GM12874 (cell line): ENCODE results near the gene ATOH1.

ENCODE experiments used
- TF ChIP-seq, protein P1 (sequence below): IDR thresholded peaks from 2 replicates; pipeline ENCODE4 v1.5.1; 2011; ENCODE audit warnings: low read depth, mild to moderate bottlenecking, control low read depth, low read length, moderate library complexity; ENCODE audit not compliant: insufficient read depth

The ATOH1 gene

DNA sequence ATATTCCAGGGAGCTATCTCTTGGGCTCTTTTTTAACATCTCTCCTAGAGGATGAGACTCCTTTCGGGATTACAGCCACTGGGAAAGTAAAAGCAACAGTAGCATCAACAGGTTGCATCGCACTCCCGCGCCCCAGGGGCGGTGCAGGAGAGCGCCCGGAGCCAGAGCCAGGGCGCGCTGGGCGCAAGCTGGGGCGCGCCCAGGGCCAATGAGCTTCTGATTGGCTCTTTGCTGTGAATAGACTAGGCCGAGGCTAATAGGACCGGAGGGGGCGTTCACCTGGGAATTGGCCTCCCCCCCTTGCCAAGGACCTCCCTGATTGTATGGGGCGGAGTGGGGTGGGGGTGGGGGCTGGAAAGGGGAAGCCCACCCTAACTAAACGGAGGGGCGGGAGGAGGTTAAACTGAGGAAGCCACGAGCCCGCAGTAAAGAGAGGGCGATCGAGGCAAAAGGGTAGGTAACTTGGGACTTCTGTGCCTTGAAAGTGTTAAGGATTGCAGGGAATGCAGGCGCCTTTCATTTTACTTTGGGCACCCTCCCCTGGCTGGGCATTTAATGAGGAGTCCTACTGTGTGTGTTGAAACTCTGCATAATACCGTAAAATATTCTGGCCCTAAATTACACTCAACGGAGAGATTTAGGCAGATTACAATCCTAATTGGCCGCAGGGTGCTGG is 1.1 kb upstream of the ATOH1 start:
- TF ChIP-seq, protein P1, sequence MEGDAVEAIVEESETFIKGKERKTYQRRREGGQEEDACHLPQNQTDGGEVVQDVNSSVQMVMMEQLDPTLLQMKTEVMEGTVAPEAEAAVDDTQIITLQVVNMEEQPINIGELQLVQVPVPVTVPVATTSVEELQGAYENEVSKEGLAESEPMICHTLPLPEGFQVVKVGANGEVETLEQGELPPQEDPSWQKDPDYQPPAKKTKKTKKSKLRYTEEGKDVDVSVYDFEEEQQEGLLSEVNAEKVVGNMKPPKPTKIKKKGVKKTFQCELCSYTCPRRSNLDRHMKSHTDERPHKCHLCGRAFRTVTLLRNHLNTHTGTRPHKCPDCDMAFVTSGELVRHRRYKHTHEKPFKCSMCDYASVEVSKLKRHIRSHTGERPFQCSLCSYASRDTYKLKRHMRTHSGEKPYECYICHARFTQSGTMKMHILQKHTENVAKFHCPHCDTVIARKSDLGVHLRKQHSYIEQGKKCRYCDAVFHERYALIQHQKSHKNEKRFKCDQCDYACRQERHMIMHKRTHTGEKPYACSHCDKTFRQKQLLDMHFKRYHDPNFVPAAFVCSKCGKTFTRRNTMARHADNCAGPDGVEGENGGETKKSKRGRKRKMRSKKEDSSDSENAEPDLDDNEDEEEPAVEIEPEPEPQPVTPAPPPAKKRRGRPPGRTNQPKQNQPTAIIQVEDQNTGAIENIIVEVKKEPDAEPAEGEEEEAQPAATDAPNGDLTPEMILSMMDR = no peak

DNA sequence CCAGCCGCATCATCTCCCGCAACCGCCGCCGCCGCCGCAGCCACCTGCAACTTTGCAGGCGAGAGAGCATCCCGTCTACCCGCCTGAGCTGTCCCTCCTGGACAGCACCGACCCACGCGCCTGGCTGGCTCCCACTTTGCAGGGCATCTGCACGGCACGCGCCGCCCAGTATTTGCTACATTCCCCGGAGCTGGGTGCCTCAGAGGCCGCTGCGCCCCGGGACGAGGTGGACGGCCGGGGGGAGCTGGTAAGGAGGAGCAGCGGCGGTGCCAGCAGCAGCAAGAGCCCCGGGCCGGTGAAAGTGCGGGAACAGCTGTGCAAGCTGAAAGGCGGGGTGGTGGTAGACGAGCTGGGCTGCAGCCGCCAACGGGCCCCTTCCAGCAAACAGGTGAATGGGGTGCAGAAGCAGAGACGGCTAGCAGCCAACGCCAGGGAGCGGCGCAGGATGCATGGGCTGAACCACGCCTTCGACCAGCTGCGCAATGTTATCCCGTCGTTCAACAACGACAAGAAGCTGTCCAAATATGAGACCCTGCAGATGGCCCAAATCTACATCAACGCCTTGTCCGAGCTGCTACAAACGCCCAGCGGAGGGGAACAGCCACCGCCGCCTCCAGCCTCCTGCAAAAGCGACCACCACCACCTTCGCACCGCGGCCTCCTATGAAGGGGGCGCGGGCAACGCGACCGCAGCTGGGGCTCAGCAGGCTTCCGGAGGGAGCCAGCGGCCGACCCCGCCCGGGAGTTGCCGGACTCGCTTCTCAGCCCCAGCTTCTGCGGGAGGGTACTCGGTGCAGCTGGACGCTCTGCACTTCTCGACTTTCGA is 654 bp downstream of the ATOH1 start:
- TF ChIP-seq, protein P1 = no peak

DNA sequence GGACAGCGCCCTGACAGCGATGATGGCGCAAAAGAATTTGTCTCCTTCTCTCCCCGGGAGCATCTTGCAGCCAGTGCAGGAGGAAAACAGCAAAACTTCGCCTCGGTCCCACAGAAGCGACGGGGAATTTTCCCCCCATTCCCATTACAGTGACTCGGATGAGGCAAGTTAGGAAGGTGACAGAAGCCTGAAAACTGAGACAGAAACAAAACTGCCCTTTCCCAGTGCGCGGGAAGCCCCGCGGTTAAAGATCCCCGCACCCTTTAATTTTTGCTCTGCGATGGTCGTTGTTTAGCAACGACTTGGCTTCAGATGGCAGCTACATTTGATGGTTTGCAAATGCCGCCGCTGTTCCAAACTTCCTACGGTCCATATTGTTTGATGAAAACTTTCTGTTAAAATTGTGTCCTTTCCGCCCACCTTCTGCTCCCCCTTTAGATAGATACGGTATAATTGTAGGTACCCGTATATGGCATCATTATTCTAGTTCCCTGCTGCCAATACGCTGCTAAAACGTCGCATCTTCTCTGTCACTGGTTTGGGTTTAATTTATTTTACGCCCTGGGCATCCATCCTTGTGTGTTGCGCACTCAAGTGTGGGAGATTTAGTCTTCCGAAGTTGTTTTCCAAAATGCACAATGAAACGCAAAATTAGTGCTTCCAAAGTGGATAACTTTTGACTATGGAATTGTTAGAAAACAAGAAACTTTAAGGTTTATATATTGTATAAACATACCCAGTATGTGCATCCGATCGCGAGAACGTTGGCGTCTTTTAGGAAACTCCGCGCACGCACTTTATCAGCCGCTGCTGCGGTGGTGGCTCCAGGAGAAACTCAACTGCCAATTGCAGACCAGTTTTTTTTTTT is 1.5 kb downstream of the ATOH1 start:
- TF ChIP-seq, protein P1 = no peak

DNA sequence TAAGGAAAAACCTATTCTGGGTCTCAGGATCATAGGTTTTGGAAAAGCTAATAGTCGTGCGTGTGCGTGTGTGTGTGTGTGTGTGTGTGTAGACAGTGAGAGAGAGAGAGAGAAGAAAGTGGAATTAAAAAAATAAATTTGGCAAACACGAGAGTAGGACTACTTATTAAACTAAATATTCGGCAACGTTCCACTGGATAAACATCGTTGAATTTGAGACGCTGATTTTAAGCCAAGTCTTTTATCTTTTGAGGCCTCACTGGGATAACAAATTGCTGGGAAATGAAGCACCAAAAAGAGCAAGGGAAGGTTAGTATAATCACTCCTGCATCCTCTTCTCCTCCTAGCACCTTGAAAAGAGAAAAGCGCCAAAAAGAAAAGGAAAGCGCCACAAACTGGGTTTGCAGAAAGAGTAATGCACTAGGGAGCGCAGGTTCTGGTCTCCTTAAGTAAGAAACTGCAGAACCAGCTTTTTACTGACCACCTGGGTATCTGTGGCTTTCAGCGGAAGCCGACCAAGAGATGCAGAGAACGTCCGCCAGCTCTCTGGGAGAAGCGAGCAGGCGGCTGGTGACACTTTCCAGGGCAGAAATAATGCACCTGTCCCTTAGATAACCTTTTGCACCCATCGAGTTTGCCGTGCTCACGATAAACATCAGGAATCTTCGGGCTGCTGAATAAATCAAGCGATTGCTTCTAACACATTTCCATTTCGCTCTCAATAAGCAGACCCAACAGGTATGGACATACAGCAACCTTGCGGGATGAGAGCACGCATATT is 3.4 kb downstream of the ATOH1 start:
- TF ChIP-seq, protein P1 = no peak

DNA sequence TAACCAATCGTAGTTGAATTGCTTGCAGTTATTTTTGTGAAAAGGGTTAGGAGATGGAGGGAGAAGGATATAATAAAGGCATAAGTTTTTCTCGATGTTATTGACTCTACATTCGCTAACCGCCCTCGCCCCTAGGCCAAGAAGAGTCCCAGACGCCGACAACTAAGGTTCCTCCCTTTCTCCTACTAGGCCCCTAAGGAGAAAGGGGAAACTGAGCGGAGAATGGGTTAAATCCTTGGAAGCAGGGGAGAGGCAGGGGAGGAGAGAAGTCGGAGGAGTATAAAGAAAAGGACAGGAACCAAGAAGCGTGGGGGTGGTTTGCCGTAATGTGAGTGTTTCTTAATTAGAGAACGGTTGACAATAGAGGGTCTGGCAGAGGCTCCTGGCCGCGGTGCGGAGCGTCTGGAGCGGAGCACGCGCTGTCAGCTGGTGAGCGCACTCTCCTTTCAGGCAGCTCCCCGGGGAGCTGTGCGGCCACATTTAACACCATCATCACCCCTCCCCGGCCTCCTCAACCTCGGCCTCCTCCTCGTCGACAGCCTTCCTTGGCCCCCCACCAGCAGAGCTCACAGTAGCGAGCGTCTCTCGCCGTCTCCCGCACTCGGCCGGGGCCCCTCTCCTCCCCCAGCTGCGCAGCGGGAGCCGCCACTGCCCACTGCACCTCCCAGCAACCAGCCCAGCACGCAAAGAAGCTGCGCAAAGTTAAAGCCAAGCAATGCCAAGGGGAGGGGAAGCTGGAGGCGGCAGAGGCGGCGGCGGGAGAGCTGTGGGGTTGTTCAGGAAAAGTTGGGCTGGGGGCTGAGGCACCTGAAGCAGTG is 5.9 kb downstream of the ATOH1 start:
- TF ChIP-seq, protein P1 = no peak

DNA sequence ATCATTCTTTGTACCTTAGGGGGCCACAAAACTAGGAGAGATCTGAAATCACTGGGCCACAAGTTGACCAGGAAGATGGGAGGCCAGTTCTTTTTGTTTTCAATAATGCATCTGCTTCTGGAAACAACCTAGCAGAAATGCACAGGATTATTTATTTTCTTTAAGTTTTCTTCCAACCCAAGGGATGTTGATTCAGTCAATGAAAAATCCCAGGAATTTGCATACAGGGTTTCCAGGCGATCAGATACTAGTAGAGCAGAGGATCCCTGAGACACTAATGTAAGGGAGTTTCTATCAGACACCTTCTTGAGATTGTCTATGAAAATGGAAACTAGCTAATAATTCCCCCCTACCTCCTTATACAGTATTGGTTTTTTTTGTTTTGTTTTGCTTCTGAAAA is 7.4 kb downstream of the ATOH1 start:
- TF ChIP-seq, protein P1 = no peak
